Small intestine (tissue), 7 donors: ENCODE data around the gene PHLDB1. TPM values are rescaled to one million over a fixed set of nuclear protein-coding genes. Genes with fewer than 3 reads are reported as not detected.
"Not testable (repeated sequence)": the region's sequence is repeated elsewhere in the genome, so short reads cannot be mapped to it uniquely, and the experiment has no call there.

Source experiments
- DNase-seq, 2 donors: peaks; one replicate each; pipeline versions ENCODE4 v3.0.0 to v3.0.0-alpha.2; 2013
- FAIRE-seq: peaks from 2 replicates; lab custom pipeline; 2012; peaks lifted over from hg19 to GRCh38; lab: Jason Lieb, UNC
- H3K27ac ChIP-seq, 3 donors: one replicate each; pipeline ENCODE4 v1.5.1; 2013; ENCODE audit warnings: low read length in 2 of 3, mild to moderate bottlenecking in 2 of 3, control low read depth in 1 of 3, inconsistent platforms in 1 of 3, low read depth in 1 of 3, moderate library complexity in 1 of 3
- H3K27me3 ChIP-seq, 3 donors: one replicate each; pipeline ENCODE4 v1.6.1; 2013; ENCODE audit warnings: low read length in 3 of 3, inconsistent platforms in 1 of 3; ENCODE audit not compliant: control insufficient read depth in 3 of 3, insufficient read depth in 3 of 3
- H3K36me3 ChIP-seq, 3 donors: one replicate each; pipeline ENCODE4 v1.6.1; 2013; ENCODE audit warnings: low read length in 3 of 3, inconsistent platforms in 1 of 3, low read depth in 1 of 3, mild to moderate bottlenecking in 1 of 3, moderate library complexity in 1 of 3; ENCODE audit not compliant: control insufficient read depth in 3 of 3, insufficient read depth in 2 of 3
- H3K4me1 ChIP-seq, 3 donors: one replicate each; pipeline ENCODE4 v1.6.1; 2013; ENCODE audit warnings: low read length in 2 of 3, inconsistent platforms in 1 of 3, low read depth in 1 of 3, mild to moderate bottlenecking in 1 of 3, moderate library complexity in 1 of 3; ENCODE audit not compliant: control insufficient read depth in 3 of 3, insufficient read depth in 2 of 3
- H3K4me3 ChIP-seq, 3 donors: one replicate each; pipeline ENCODE4 v1.5.1; 2013; ENCODE audit warnings: low read length in 3 of 3, control low read depth in 1 of 3, inconsistent platforms in 1 of 3, low read depth in 1 of 3, mild to moderate bottlenecking in 1 of 3, moderate library complexity in 1 of 3
- H3K9me3 ChIP-seq, 2 donors: one replicate each; pipeline ENCODE4 v1.6.1; 2013; ENCODE audit warnings: low read depth in 1 of 2, low read length in 1 of 2; ENCODE audit not compliant: control insufficient read depth in 2 of 2, insufficient read depth in 1 of 2
- WGBS, 3 donors: extraction: QIAGEN DNeasy Blood & Tissue Kit; methylation state at CpG; one replicate each; pipeline ENCODE4 v1.1.7; 2013; 5-methylcytosine and 5-hydroxymethylcytosine counted together
- polyA plus RNA-seq, 4 donors: library from polyadenylated mRNA; stranded (reverse) in 3 of 4; unstranded in 1 of 4; fragments of 200-250 nt in 3 of 4; fragments of 120-200 nt in 1 of 4; gene quantifications; one replicate each; pipeline versions ENCODE4 v1.2.1 to v1.2.3, GENCODE V29; 2013
- donor health status: healthy with polysubstance abuse.
- donor health status: control.
- donor health status: control.
- donor health status: Bipolar disorder and iron deficiency.
- donor health status: healthy.

PHLDB1 gene
- polyA plus RNA-seq, 4 donors: 14.1 to 30.7 (median 21.9) TPM

GRCh38 chr11:118608360-118609227 lies 1.2 kb downstream of the PHLDB1 start:
- peak overlapping the region; percentile 38 to 63 (median 56) for H3K4me3 ChIP-seq
- peak overlapping the region; percentile 30 to 72 (median 65) for H3K27ac ChIP-seq
- peaks cover 0 to 36% (median 6%) of the 10 kb centered on the region in 3 donors for H3K4me1 ChIP-seq
- H3K9me3 ChIP-seq: no peaks in the 10 kb centered on the region
- 2 to 7% (median 7%) methylated on average over 49 to 69 of the region's 69 CpGs for WGBS, 3 donors
- H3K27me3 ChIP-seq: peaks cover 0 to 58% (median under 1%) of the 10 kb centered on the region in 3 donors
- peaks cover 0 to under 1% (median 0%) of the 10 kb centered on the region in 3 donors for H3K36me3 ChIP-seq
- no peak for FAIRE-seq
- DNase-seq: peak in 1 of 2 donors; percentile 60

GRCh38 chr11:118609380-118610224 lies 2.2 kb downstream of the PHLDB1 start:
- Histone ChIP-seq H3K27me3 (peaks cover 0 to 66% (median 5%) of the 10 kb centered on the region in 3 donors), H3K27ac (peak overlapping the region in 2 of 3 donors; percentile 30 to 65), H3K4me3 (peak overlapping the region in 2 of 3 donors; percentile 14 to 48), H3K36me3 (peaks cover 0 to 11% (median 0%) of the 10 kb centered on the region in 3 donors), H3K4me1 (peaks cover 0 to 33% (median 6%) of the 10 kb centered on the region in 3 donors), H3K9me3 (no peaks in the 10 kb centered on the region)
- 3 to 11% (median 9%) methylated on average over 36 to 57 of the region's 57 CpGs for WGBS, 3 donors
- FAIRE-seq: no peak
- peak in 1 of 2 donors; percentile 53 for DNase-seq

DNA sequence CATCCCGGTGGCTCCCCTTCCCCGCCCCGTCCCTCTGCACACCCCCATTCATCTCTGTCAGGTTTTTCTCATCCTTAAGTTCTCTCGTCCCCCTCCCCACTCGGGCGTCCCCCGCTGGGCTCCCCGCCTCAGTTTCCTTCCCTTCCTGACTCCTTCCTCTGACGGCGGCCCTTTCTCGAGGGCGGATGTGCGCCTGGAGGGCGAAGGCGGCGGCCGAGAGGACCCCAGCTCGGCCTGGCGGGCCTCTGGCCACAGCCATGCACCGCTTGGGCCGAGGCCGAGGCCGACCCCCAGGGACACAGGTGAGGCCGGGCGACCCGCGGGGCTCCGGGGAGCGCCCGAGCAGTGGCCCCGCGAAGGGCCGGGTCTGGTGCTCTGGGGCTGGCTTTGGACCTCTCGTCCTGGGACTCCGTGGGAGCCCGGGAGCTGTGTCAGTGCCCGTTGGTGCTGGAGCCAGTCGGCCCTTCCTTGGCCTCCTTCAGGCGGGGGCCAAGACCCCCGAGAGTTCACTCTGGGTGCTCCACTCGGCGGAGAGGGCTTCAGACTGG lies 2.9 kb downstream of the PHLDB1 start:
- FAIRE-seq: no peak

GRCh38 chr11:118610773-118611432 lies 3.5 kb downstream of the PHLDB1 start:
- Histone ChIP-seq H3K9me3 (no peaks in the 10 kb centered on the region), H3K4me1 (peaks cover 0 to 23% (median 6%) of the 10 kb centered on the region in 3 donors), H3K27ac (peak overlapping the region in 1 of 3 donors; percentile 65), H3K36me3 (peaks cover 0 to 19% (median 0%) of the 10 kb centered on the region in 3 donors), H3K27me3 (peaks cover 0 to 66% (median 5%) of the 10 kb centered on the region in 3 donors), H3K4me3 (peak overlapping the region; percentile 11 to 48 (median 38))
- FAIRE-seq (no peak), DNase-seq (peak; percentile 71 to 90)
- WGBS, 3 donors: 1 to 4% (median 4%) methylated on average over 18 to 54 of the region's 54 CpGs

More for the DNA sequence above, 2.9 kb downstream of the PHLDB1 start:
- WGBS, 3 donors: 3 to 7% (median 6%) methylated on average over 25 to 42 of the region's 42 CpGs
- no peaks in the 10 kb centered on the region for H3K9me3 ChIP-seq
- peak overlapping the region in 1 of 3 donors; percentile 65 for H3K27ac ChIP-seq
- peaks cover 0 to 66% (median 5%) of the 10 kb centered on the region in 3 donors for H3K27me3 ChIP-seq
- DNase-seq: peak in 1 of 2 donors; percentile 35
- peaks cover 0 to 26% (median 6%) of the 10 kb centered on the region in 3 donors for H3K4me1 ChIP-seq
- H3K4me3 ChIP-seq: peak overlapping the region; percentile 14 to 48 (median 38)
- peaks cover 0 to 14% (median 0%) of the 10 kb centered on the region in 3 donors for H3K36me3 ChIP-seq

GRCh38 chr11:118611433-118611795 lies 4.0 kb downstream of the PHLDB1 start:
- peaks cover 0 to 66% (median 5%) of the 10 kb centered on the region in 3 donors for H3K27me3 ChIP-seq
- 47 to 74% (median 59%) methylated on average over 17 to 19 of the region's 19 CpGs for WGBS, 3 donors
- H3K4me3 ChIP-seq, H3K27ac ChIP-seq, DNase-seq, H3K9me3 ChIP-seq, FAIRE-seq: not testable (repeated sequence)
- peaks cover 0 to 24% (median 0%) of the 10 kb centered on the region in 3 donors for H3K36me3 ChIP-seq
- H3K4me1 ChIP-seq: peaks cover 0 to 23% (median 6%) of the 10 kb centered on the region in 3 donors

DNA sequence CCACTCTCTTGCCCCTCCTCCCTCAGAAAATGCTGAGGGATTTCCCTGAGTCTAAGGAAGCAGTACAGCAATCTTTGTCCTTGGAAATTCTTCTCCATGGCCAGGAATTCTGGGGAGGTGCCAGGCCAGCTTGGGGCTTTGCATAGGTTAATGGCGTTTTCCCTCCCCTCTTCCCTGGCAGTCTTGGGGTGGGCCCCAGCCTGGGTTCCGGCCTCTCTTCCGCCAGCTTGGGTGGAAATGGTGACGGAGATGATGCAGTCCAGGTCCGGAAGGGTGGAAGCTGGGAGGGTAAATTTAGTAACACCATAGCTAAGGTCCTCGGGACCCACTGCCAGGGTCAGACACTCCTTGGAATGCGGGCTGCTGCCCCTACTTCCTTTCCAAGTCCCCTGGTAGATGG lies 5.0 kb downstream of the PHLDB1 start:
- peaks cover 0 to 23% (median 6%) of the 10 kb centered on the region in 3 donors for H3K4me1 ChIP-seq
- WGBS, 3 donors: 59 to 73% (median 70%) methylated on average over 7 of the region's 7 CpGs
- no peak overlapping the region for H3K4me3 ChIP-seq
- H3K27me3 ChIP-seq: peaks cover 0 to 63% (median 5%) of the 10 kb centered on the region in 3 donors
- no peaks in the 10 kb centered on the region for H3K9me3 ChIP-seq
- DNase-seq: no peak
- H3K36me3 ChIP-seq: peaks cover 0 to 29% (median 0%) of the 10 kb centered on the region in 3 donors
- H3K27ac ChIP-seq: peak overlapping the region in 1 of 3 donors; percentile 65
- FAIRE-seq: no peak

DNA sequence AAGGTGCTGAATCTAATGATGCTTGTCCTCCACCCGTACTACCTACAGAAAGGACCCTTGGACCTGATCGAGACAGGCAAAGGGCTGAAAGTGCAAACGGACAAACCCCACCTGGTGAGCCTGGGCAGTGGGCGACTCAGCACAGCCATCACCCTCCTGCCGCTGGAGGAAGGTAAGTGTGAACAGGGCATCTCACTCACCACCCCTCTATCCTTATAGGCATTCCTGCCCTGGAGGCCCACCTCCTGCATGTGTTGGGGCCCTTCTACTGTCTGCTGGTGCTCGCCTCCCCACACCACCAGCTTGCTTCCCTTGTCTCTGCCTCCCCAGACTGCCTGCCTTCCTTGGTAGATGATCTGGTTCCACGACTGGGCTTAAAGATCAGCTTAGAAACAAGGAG lies 7.1 kb downstream of the PHLDB1 start:
- FAIRE-seq: no peak
- 74 to 81% (median 77%) methylated on average over 7 of the region's 7 CpGs for WGBS, 3 donors

More for the DNA sequence above, 7.1 kb downstream of the PHLDB1 start:
- no peak for DNase-seq
- H3K4me1 ChIP-seq: peaks cover 0 to 30% (median 6%) of the 10 kb centered on the region in 3 donors
- H3K27ac ChIP-seq: no peak overlapping the region
- H3K4me3 ChIP-seq: no peak overlapping the region
- no peaks in the 10 kb centered on the region for H3K9me3 ChIP-seq
- peaks cover 0 to 42% (median 5%) of the 10 kb centered on the region in 3 donors for H3K27me3 ChIP-seq
- H3K36me3 ChIP-seq: peaks cover 0 to 32% (median 0%) of the 10 kb centered on the region in 3 donors
